GM23338 (cell line): Measurements from ENCODE around the gene TFAP2A. TPM values are rescaled to one million over a fixed set of nuclear protein-coding genes. Genes with fewer than 3 reads are reported as not detected.

Experiments
- ATAC-seq: fragments of 200-7000 bp; cut with Tn5 transposase; 3 replicates; pipeline ENCODE4 v1.9.1; 2020
- DNase-seq: peaks from one replicate; pipeline ENCODE4 v3.0.0-alpha.2; 2015; ENCODE audit warnings: low spot score
- H2AFZ ChIP-seq: fragments of 200-600 bp; sonication (generic); 2 replicates; pipeline ENCODE4 v1.8.0; 2016; ENCODE audit warnings: antibody characterized with exemption, mild to moderate bottlenecking, moderate library complexity
- H3F3A ChIP-seq: fragments of 200-600 bp; sonication (generic); replicated peaks from 2 replicates; pipeline ENCODE4 v1.8.0; 2017; ENCODE audit warnings: antibody characterized with exemption, mixed run types, low read depth
- H3K27ac ChIP-seq: fragments of 200-600 bp; sonication (generic); 2 replicates; pipeline ENCODE4 v1.6.1; 2016; ENCODE audit warnings: low read depth
- H3K27me3 ChIP-seq: fragments of 200-600 bp; sonication (generic); 2 replicates; pipeline ENCODE4 v1.8.0; 2016; ENCODE audit warnings: mild to moderate bottlenecking, mixed run types, moderate library complexity; ENCODE audit not compliant: insufficient read depth
- H3K36me3 ChIP-seq: fragments of 200-600 bp; sonication (generic); 2 replicates; pipeline ENCODE4 v1.8.0; 2016; ENCODE audit warnings: mild to moderate bottlenecking; ENCODE audit not compliant: insufficient read depth
- H3K4me1 ChIP-seq: fragments of 200-600 bp; sonication (generic); 2 replicates; pipeline ENCODE4 v1.8.0; 2016; ENCODE audit warnings: mild to moderate bottlenecking, moderate library complexity; ENCODE audit not compliant: insufficient read depth
- H3K4me2 ChIP-seq: fragments of 200-600 bp; sonication (generic); 2 replicates; pipeline ENCODE4 v1.7.1; 2017; ENCODE audit warnings: mixed run types
- H3K4me3 ChIP-seq: fragments of 200-600 bp; sonication (generic); 2 replicates; pipeline ENCODE4 v1.6.1; 2016; ENCODE audit warnings: mixed run types
- H3K79me2 ChIP-seq: fragments of 200-600 bp; sonication (generic); replicated peaks from 2 replicates; pipeline ENCODE4 v1.8.0; 2017; ENCODE audit warnings: mild to moderate bottlenecking; ENCODE audit not compliant: insufficient read depth
- H3K9me2 ChIP-seq: fragments of 200-600 bp; sonication (generic); 2 replicates; pipeline ENCODE4 v1.8.0; 2017; ENCODE audit not compliant: insufficient read depth
- H4K20me1 ChIP-seq: fragments of 200-600 bp; sonication (generic); replicated peaks from 2 replicates; pipeline ENCODE4 v1.8.0; 2017; ENCODE audit warnings: mild to moderate bottlenecking; ENCODE audit not compliant: insufficient read depth
- H3K27ac Mint-ChIP-seq: 2 replicates; pipeline ENCODE4 v1.8.0; 2020; ENCODE audit warnings: inconsistent platforms, mild to moderate bottlenecking, moderate library complexity, mixed read lengths
- H3K27me3 Mint-ChIP-seq: 3 replicates; pipeline ENCODE4 v1.8.0; 2022; ENCODE audit warnings: low read depth, mild to moderate bottlenecking, moderate library complexity, mixed read lengths, inconsistent platforms; ENCODE audit not compliant: insufficient read depth, poor library complexity
- H3K36me3 Mint-ChIP-seq: 3 replicates; pipeline ENCODE4 v1.8.0; 2021; ENCODE audit warnings: low read depth, mild to moderate bottlenecking, inconsistent platforms, moderate library complexity, mixed read lengths
- H3K4me1 Mint-ChIP-seq: 3 replicates; pipeline ENCODE4 v1.8.0; 2020; ENCODE audit warnings: mild to moderate bottlenecking, inconsistent platforms, mixed read lengths
- H3K4me3 Mint-ChIP-seq: 3 replicates; pipeline ENCODE4 v1.8.0; 2021; ENCODE audit warnings: moderate library complexity, mild to moderate bottlenecking, inconsistent platforms, mixed read lengths
- H3K9me3 Mint-ChIP-seq: 3 replicates; pipeline ENCODE4 v1.8.0; 2020; ENCODE audit warnings: moderate library complexity, mild to moderate bottlenecking, inconsistent platforms, mixed read lengths
- CREB1 ChIP-seq: fragments of 250-450 bp; sonication (Bioruptor Pico); IDR thresholded peaks from 2 replicates; pipeline ENCODE4 v1.5.0; 2020; ENCODE audit warnings: low read depth, mild to moderate bottlenecking, moderate library complexity
- CTCF ChIP-seq, 2 experiments: fragments of 200-600 bp in 1 of 2; sonication (generic) in 1 of 2; conservative IDR thresholded peaks; 2 replicates each; pipeline versions ENCODE4 v1.5.1 to v1.6.1; 2016 to 2017; ENCODE audit warnings: antibody characterized with exemption in 2 of 2, low read depth in 2 of 2, mild to moderate bottlenecking in 2 of 2, moderate library complexity in 1 of 2
- ETS1 ChIP-seq: IDR thresholded peaks from 2 replicates; pipeline ENCODE4 v1.6.1; 2016; ENCODE audit warnings: antibody characterized with exemption
- EZH2 ChIP-seq: fragments of 200-600 bp; sonication (generic); IDR thresholded peaks from one replicate; pipeline ENCODE4 v1.8.0; 2017; ENCODE audit warnings: antibody characterized with exemption, mild to moderate bottlenecking, low read depth; ENCODE audit not compliant: unreplicated experiment
- EZH2phosphoT487 ChIP-seq: fragments of 200-600 bp; sonication (generic); IDR thresholded peaks from one replicate; pipeline ENCODE4 v1.8.1; 2018; ENCODE audit warnings: antibody characterized with exemption; ENCODE audit not compliant: unreplicated experiment
- JUNB ChIP-seq: IDR thresholded peaks from one replicate; pipeline ENCODE4 v1.6.1; 2016; ENCODE audit warnings: antibody characterized with exemption; ENCODE audit not compliant: unreplicated experiment
- NANOG ChIP-seq: IDR thresholded peaks from 2 replicates; pipeline ENCODE4 v1.6.1; 2016; ENCODE audit warnings: antibody characterized with exemption, borderline replicate concordance
- POLR2AphosphoS5 ChIP-seq: IDR thresholded peaks from 2 replicates; pipeline ENCODE4 v1.6.1; 2016; ENCODE audit warnings: antibody characterized with exemption, low read depth
- REST ChIP-seq: IDR thresholded peaks from one replicate; pipeline ENCODE4 v1.6.1; 2018; ENCODE audit warnings: antibody characterized with exemption; ENCODE audit not compliant: unreplicated experiment
- STAT1 ChIP-seq: IDR thresholded peaks from one replicate; pipeline ENCODE4 v1.6.1; 2016; ENCODE audit warnings: antibody characterized with exemption; ENCODE audit not compliant: unreplicated experiment
- ZNF114 ChIP-seq: fragments of 250-450 bp; sonication (Bioruptor Pico); IDR thresholded peaks from 2 replicates; pipeline ENCODE4 v1.5.0; 2020; ENCODE audit warnings: mild to moderate bottlenecking, moderate library complexity
- ZNF331 ChIP-seq: fragments of 250-450 bp; sonication (Bioruptor Pico); IDR thresholded peaks from 2 replicates; pipeline ENCODE4 v1.5.0; 2020; ENCODE audit warnings: low read depth, mild to moderate bottlenecking, moderate library complexity
- polyA plus RNA-seq: library from polyadenylated mRNA; unstranded; fragments of >200 nt; fragmentation: Nextera tagmentation; extraction: Ambion mirVana; gene quantifications from 2 replicates; pipeline ENCODE4 v1.2.1, GENCODE V29; 2016
- total RNA-seq: library from RNA; depleted of rRNA; stranded (reverse); fragments of >200 nt; shearing (Covaris generic); gene quantifications from 2 replicates; pipeline ENCODE4 v1.2.3, GENCODE V29; 2014

TFAP2A gene
- total and polyA plus RNA-seq, 2 experiments from 2014 or later, result not detected

GRCh38 chr6:10463040-10463439 is 48.2 kb upstream of the TFAP2A start:
- Mint-ChIP-seq H3K9me3 (no peaks in the 10 kb centered on the region), H3K36me3 (no peaks in the 10 kb centered on the region), H3K4me3 (no peak overlapping the region), H3K27ac (no peak overlapping the region), H3K27me3 (peaks cover 4% of the 10 kb centered on the region), H3K4me1 (peaks cover 10% of the 10 kb centered on the region; the same call in 2 of the 3 replicates)
- Histone ChIP-seq H3K4me2 (no peak overlapping the region), H3F3A (no peaks in the 10 kb centered on the region; the same call in 1 of the 2 replicates), H3K4me3 (no peak overlapping the region), H3K9me2 (no peaks in the 10 kb centered on the region), H4K20me1 (no peaks in the 10 kb centered on the region), H3K4me1 (peaks cover 24% of the 10 kb centered on the region), H3K27ac (no peak overlapping the region), H3K79me2 (no peaks in the 10 kb centered on the region), H3K27me3 (no peaks in the 10 kb centered on the region), H3K36me3 (no peaks in the 10 kb centered on the region), H2AFZ (peak overlapping the region; percentile 34; the same call in 1 of the 2 replicates)
- no peak for TF ChIP-seq ZNF114 (CRISPR knock-in tag)
- no peak for TF ChIP-seq EZH2phosphoT487
- ATAC-seq (no peak), DNase-seq (no peak)

- no peak overlapping the region for H3K27ac Mint-ChIP-seq
- Histone ChIP-seq H3K79me2 (no peaks in the 10 kb centered on the region), H3K4me3 (no peak overlapping the region), H3K27me3 (no peaks in the 10 kb centered on the region), H3K36me3 (no peaks in the 10 kb centered on the region), H3K27ac (no peak overlapping the region), H3K4me1 (peaks cover 24% of the 10 kb centered on the region), H2AFZ (no peak overlapping the region), H3F3A (no peaks in the 10 kb centered on the region; the same call in 1 of the 2 replicates), H3K9me2 (no peaks in the 10 kb centered on the region), H3K4me2 (no peak overlapping the region), H4K20me1 (no peaks in the 10 kb centered on the region)
- ATAC-seq (no peak), DNase-seq (no peak)
- peaks cover 14% of the 10 kb centered on the region; the same call in 2 of the 3 replicates for H3K4me1 Mint-ChIP-seq
- no peak overlapping the region for H3K4me3 Mint-ChIP-seq
- H3K27me3 Mint-ChIP-seq, result peaks cover 4% of the 10 kb centered on the region
- no peaks in the 10 kb centered on the region for H3K9me3 Mint-ChIP-seq
- H3K36me3 Mint-ChIP-seq, result no peaks in the 10 kb centered on the region
- TF ChIP-seq EZH2, result no peak
- no peak for TF ChIP-seq CTCF (conservative IDR thresholded peaks at IDR 0.05; ENCODE audit: low read depth in 2 of 2)
- TF ChIP-seq CREB1 (CRISPR knock-in tag), result no peak
- TF ChIP-seq POLR2AphosphoS5, result no peak
- no peak for TF ChIP-seq ETS1
- TF ChIP-seq STAT1, result no peak
- TF ChIP-seq EZH2phosphoT487, result no peak
- TF ChIP-seq NANOG, result no peak
- no peak for TF ChIP-seq ZNF331 (CRISPR knock-in tag)
- TF ChIP-seq ZNF114 (CRISPR knock-in tag), result no peak
- no peak for TF ChIP-seq REST
- TF ChIP-seq JUNB, result no peak
Observed at GRCh38 chr6:10461850-10462249, 47.0 kb upstream of the TFAP2A start.
